Measurements from ENCODE around the gene PCMTD2. TPM values are rescaled to one million over a fixed set of nuclear protein-coding genes. Genes with fewer than 3 reads are reported as not detected.
A peak's percentile ranks its signal among the peaks of the same experiment; 100 is the strongest.

PCMTD2 gene
- total and polyA plus RNA-seq, 3 experiments from 2014 or later, result 36.8 to 58.8 (median 37.4) TPM

DNA sequence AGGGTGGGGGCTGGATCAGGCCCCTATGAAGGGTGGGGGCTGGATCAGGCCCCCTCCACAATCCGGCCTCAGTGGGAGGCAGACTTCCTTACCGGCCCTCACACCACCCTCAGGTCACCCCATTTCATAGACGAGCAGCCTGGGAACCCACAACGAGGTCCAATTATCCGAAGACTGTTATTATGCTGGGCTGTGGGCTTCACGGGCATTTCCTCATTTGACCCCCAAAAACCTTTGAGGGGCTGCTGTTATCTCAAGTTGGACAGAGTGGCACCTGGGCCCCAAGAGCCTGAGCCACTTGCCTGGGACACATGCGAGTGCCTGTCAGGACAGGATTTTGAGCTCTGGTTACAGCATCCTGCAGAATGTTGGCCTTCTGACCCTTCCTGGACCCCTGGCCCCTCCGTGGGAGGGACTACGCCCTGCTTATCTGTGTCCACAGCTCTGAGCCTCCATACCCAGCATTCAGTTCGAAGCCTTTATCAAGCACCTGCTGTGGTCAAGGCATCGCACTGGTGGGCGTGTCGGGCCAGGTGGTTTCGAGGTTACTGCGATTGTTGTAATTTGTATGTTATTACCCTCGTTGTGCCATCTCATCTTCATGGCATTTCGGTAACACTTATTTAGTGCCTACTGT, 34.5 kb upstream of the PCMTD2 start:
- Mint-ChIP-seq H3K36me3 (no peaks in the 10 kb centered on the region), H3K4me1 (peaks cover 7 to 21% (median 10%) of the 10 kb centered on the region in 3 donors), H3K27ac (peak overlapping the region in 2 of 8 donors; percentile 61 to 94), H3K4me3 (no peak overlapping the region), H3K27me3 (peaks cover 2 to 16% of the 10 kb centered on the region in 2 donors), H3K9me3 (no peaks in the 10 kb centered on the region)
- no peaks in the 10 kb centered on the region for H3K27me3 ChIP-seq (ENCODE audit: insufficient read depth, low read length, poor library complexity, severe bottlenecking)
- no peak for DNase-seq
- H3K9me3 ChIP-seq (ENCODE audit: low read length), result no peaks in the 10 kb centered on the region
- POLR2A ChIA-PET, result no interaction called here
- H3K4me1 ChIP-seq (ENCODE audit: insufficient read depth, low read length), result no peaks in the 10 kb centered on the region
- H3K4me3 ChIP-seq (ENCODE audit: low read length), result no peak overlapping the region
- CTCF ChIA-PET, result no interaction called here
- no peak overlapping the region for H3K27ac ChIP-seq (ENCODE audit: low read depth, low read length)
- no peaks in the 10 kb centered on the region for H3K36me3 ChIP-seq (ENCODE audit: insufficient read depth, low read length)

DNA sequence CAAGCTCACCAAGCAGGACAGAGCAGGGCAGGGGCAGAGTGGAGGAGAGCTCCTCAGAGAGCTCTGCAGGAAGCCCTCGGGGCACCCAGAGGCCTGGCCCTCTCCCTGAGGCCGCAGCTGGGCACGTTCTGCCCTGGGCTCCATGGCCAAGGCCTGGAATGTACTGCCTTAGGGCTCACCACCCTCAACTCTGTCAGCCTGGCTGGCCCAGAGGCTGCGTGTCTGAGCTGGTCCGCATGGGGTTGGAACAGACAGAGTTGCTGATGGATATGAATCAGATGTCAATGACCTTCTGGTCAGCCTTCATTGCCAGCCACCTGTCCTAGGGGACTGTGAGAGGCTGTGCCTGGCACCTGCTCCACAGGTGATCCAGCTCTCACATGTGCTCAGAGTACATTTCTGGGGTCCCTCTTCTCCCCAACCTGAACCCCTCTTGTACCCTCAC, 33.2 kb upstream of the PCMTD2 start:
- no peaks in the 10 kb centered on the region for H3K27me3 ChIP-seq (ENCODE audit: insufficient read depth, low read length, poor library complexity, severe bottlenecking)
- Mint-ChIP-seq H3K4me3 (no peak overlapping the region), H3K27ac (peak overlapping the region in 1 of 8 donors; percentile 24), H3K4me1 (peaks cover 19 to 31% (median 22%) of the 10 kb centered on the region in 3 donors), H3K27me3 (peaks cover 2 to 16% of the 10 kb centered on the region in 2 donors), H3K9me3 (no peaks in the 10 kb centered on the region), H3K36me3 (no peaks in the 10 kb centered on the region)
- H3K27ac ChIP-seq (ENCODE audit: low read depth, low read length), result no peak overlapping the region
- ChIA-PET CTCF (no interaction called here), POLR2A (no interaction called here)
- no peak overlapping the region for H3K4me3 ChIP-seq (ENCODE audit: low read length)
- peaks cover 12% of the 10 kb centered on the region for H3K4me1 ChIP-seq (ENCODE audit: insufficient read depth, low read length)
- no peak for DNase-seq
- H3K9me3 ChIP-seq (ENCODE audit: low read length), result no peaks in the 10 kb centered on the region
- no peaks in the 10 kb centered on the region for H3K36me3 ChIP-seq (ENCODE audit: insufficient read depth, low read length)

DNA sequence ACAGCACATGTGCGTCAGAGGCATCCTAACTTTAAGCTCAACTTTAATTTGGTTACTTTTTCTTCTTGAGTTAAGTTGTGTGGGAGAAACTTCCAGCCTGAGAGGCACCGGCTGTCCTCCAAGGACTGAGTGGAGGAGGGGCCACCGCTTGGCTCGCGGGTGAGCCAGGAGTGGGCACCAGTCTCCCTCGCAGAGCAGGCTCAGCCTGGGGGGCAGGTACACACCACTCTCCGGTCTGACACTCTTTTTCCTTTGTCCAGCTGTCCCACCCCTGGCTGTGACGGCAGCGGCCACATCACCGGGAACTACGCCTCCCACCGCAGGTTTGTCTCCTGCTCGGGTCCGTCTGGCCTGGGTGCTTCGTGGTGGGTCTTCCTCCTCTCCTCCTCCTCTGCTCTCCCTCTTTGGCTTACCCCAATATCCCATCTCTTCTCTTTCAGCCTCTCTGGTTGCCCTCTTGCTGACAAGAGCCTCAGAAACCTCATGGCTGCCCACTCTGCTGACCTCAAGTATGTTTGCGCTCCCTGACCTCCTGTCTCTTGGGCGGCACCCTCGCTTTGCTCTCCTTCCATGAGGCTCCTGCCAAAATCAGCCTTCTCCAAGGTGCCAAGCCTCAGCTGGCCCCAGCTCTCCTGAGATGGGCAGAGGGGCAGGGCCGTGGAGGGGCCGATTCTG, 32.6 kb upstream of the PCMTD2 start:
- CTCF ChIA-PET, result no interaction called here
- Histone ChIP-seq H3K36me3 (ENCODE audit: insufficient read depth, low read length) (no peaks in the 10 kb centered on the region), H3K27ac (ENCODE audit: low read depth, low read length) (no peak overlapping the region), H3K4me3 (ENCODE audit: low read length) (no peak overlapping the region), H3K27me3 (ENCODE audit: insufficient read depth, low read length, poor library complexity, severe bottlenecking) (no peaks in the 10 kb centered on the region), H3K4me1 (ENCODE audit: insufficient read depth, low read length) (peaks cover 19% of the 10 kb centered on the region), H3K9me3 (ENCODE audit: low read length) (no peaks in the 10 kb centered on the region)
- peaks cover 25 to 38% (median 26%) of the 10 kb centered on the region in 3 donors for H3K4me1 Mint-ChIP-seq
- peak overlapping the region in 1 of 7 donors; percentile 10 for H3K4me3 Mint-ChIP-seq
- POLR2A ChIA-PET, result no interaction called here
- no peak overlapping the region for H3K27ac Mint-ChIP-seq
- H3K9me3 Mint-ChIP-seq, result no peaks in the 10 kb centered on the region
- no peak for DNase-seq
- no peaks in the 10 kb centered on the region for H3K36me3 Mint-ChIP-seq
- H3K27me3 Mint-ChIP-seq, result peaks cover 3 to 17% of the 10 kb centered on the region in 2 donors

DNA sequence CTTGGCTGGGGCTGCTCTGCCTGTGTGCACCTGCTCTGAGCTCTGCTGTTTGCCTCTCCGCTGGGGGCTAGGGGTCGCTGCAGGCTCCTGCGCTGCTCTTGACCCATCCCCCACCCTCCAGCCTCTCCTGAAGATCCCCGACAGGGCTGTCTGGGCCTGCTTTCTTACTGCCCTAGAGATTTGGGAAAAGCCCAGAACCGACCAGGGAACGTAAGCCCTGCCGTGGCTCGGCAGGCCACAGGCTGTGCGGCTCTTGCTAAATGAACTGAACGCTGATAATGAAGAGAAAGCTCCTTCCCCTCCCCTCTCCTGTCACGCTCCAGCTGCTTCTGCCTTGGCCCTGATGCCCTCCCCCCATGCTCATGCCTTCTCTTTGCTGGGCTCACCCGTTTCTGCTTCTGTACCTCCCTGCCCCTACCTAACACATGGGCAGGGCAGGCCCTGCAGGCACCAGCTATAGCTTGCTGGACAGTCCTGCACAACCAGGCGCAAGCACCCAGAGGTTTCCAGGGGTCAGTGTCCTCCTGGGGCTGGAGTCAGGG, 32.0 kb upstream of the PCMTD2 start:
- no peaks in the 10 kb centered on the region for H3K36me3 ChIP-seq (ENCODE audit: insufficient read depth, low read length)
- no peak for DNase-seq
- Mint-ChIP-seq H3K27me3 (peaks cover 6 to 20% of the 10 kb centered on the region in 2 donors), H3K27ac (no peak overlapping the region), H3K9me3 (no peaks in the 10 kb centered on the region), H3K36me3 (no peaks in the 10 kb centered on the region), H3K4me3 (no peak overlapping the region), H3K4me1 (peaks cover 29 to 44% (median 31%) of the 10 kb centered on the region in 3 donors)
- H3K9me3 ChIP-seq (ENCODE audit: low read length), result no peaks in the 10 kb centered on the region
- peaks cover 22% of the 10 kb centered on the region for H3K4me1 ChIP-seq (ENCODE audit: insufficient read depth, low read length)
- CTCF ChIA-PET, result no interaction called here
- no peak overlapping the region for H3K4me3 ChIP-seq (ENCODE audit: low read length)
- no peak overlapping the region for H3K27ac ChIP-seq (ENCODE audit: low read depth, low read length)
- H3K27me3 ChIP-seq (ENCODE audit: insufficient read depth, low read length, poor library complexity, severe bottlenecking), result no peaks in the 10 kb centered on the region
- POLR2A ChIA-PET, result no interaction called here

DNA sequence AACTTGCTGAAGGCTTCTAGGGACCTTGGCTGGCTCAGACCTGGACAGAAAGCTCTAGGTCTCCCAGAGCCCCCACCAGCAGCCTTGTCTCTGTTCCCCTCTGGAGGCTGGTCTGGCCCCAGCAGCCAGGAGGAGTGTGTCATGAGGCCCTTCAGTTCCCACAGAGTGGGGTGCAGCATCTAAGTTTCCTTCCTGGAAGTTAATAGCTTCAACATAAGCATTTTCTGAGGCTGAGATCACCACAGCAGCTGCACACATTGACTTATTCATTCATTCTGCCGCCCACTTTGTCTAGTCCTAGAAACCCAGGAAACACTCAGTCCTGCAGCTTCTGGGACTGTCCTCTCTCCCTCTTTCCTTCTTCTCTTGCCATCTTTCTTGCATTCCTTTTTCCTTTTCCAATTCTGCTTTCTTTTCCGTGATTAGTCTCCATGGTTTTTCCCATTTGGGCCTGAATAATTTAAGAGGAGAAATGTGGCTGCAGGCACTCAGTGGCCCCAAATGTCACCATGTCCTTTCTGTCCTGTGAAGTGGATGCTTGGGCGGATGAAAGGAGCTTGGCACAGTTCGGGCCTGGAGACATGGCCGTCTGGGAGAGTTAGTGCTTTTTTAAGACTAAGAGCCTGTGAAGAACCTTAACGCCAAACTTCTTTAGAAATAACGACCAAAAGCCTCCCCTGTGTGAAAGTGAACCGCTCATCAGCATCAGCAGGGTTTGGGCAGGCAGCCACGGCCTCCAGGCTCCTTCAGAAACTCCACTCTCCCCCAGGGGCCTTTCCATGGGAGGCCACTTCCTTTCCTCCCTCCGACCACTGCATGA, 31.0 kb upstream of the PCMTD2 start:
- Histone ChIP-seq H3K9me3 (ENCODE audit: low read length) (no peaks in the 10 kb centered on the region), H3K4me1 (ENCODE audit: insufficient read depth, low read length) (peaks cover 22% of the 10 kb centered on the region), H3K27ac (ENCODE audit: low read depth, low read length) (no peak overlapping the region), H3K4me3 (ENCODE audit: low read length) (no peak overlapping the region), H3K27me3 (ENCODE audit: insufficient read depth, low read length, poor library complexity, severe bottlenecking) (no peaks in the 10 kb centered on the region), H3K36me3 (ENCODE audit: insufficient read depth, low read length) (no peaks in the 10 kb centered on the region)
- Mint-ChIP-seq H3K27ac (no peak overlapping the region), H3K4me3 (no peak overlapping the region), H3K9me3 (no peaks in the 10 kb centered on the region), H3K4me1 (peaks cover 25 to 36% (median 27%) of the 10 kb centered on the region in 3 donors), H3K36me3 (no peaks in the 10 kb centered on the region), H3K27me3 (peaks cover 3 to 18% of the 10 kb centered on the region in 2 donors)
- POLR2A ChIA-PET, result no interaction called here
- no peak for DNase-seq
- CTCF ChIA-PET, result no interaction called here

DNA sequence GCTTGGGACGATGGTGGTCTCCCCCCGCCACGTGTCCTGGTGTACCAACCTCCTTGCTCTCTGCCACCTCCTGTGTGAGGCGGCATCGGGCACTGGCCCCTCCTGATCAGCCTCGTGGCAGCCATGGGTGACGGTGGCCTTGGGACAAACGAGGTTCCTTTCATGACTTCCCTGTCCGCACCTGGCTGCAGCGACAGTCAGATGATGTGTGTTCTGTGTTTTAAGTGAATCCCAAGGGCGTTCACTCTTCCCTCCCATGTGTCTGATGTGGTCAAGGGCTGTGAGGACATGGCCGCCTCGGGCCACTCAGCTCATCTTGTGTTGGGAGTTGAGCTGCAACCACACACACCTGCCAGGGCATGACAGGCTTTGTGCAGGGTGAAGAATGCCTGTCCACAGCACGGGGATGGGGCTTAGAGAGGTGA, 30.4 kb upstream of the PCMTD2 start:
- Histone ChIP-seq H3K4me3 (ENCODE audit: low read length) (no peak overlapping the region), H3K27me3 (ENCODE audit: insufficient read depth, low read length, poor library complexity, severe bottlenecking) (no peaks in the 10 kb centered on the region), H3K9me3 (ENCODE audit: low read length) (no peaks in the 10 kb centered on the region), H3K36me3 (ENCODE audit: insufficient read depth, low read length) (no peaks in the 10 kb centered on the region), H3K27ac (ENCODE audit: low read depth, low read length) (no peak overlapping the region), H3K4me1 (ENCODE audit: insufficient read depth, low read length) (peaks cover 22% of the 10 kb centered on the region)
- CTCF ChIA-PET, result no interaction called here
- peaks cover 27 to 36% (median 30%) of the 10 kb centered on the region in 3 donors for H3K4me1 Mint-ChIP-seq
- POLR2A ChIA-PET, result no interaction called here
- H3K27me3 Mint-ChIP-seq, result peaks cover 3 to 18% of the 10 kb centered on the region in 2 donors
- no peaks in the 10 kb centered on the region for H3K36me3 Mint-ChIP-seq
- H3K9me3 Mint-ChIP-seq, result no peaks in the 10 kb centered on the region
- H3K27ac Mint-ChIP-seq, result no peak overlapping the region
- H3K4me3 Mint-ChIP-seq, result no peak overlapping the region
- DNase-seq, result no peak

DNA sequence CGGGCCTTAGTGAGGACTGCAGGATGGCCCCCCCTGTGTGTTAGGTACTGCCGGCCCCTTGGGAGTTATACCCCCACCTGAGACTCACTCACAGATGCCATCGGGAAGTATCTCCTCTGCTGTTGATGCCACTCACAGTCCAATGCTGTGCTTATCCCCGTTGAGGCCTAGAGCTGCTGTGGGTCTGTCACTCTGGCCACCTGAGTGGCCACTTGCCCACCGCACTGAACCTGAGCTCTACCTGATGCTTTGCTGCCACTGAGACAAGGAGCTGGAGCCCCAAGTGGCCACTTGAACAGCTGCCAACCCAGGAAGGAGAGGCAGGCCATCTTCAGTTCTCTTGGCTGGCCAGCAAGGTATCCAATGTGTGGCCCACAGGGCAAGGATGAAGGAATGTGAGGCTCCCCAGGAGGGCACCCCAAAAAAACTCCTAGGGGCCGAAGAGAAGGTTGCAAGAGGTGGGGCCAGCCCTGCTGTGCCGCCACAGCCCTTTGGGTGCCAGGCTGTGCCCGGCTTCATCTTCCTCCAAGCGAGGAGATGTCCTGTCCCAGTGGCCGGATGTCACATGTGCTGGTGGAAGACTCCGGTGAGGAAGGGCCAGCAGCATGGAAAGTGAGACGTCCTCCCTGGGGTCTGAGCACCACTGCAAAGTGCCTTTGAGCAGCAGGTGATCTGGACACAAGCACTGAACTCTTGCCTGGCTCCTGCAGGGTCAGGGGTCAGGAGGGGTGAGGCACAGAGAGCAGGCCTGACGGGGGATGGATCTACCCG, 29.5 kb upstream of the PCMTD2 start:
- Histone ChIP-seq H3K9me3 (ENCODE audit: low read length) (no peaks in the 10 kb centered on the region), H3K27ac (ENCODE audit: low read depth, low read length) (no peak overlapping the region), H3K36me3 (ENCODE audit: insufficient read depth, low read length) (no peaks in the 10 kb centered on the region), H3K4me1 (ENCODE audit: insufficient read depth, low read length) (peaks cover 22% of the 10 kb centered on the region), H3K27me3 (ENCODE audit: insufficient read depth, low read length, poor library complexity, severe bottlenecking) (no peaks in the 10 kb centered on the region), H3K4me3 (ENCODE audit: low read length) (no peak overlapping the region)
- Mint-ChIP-seq H3K36me3 (no peaks in the 10 kb centered on the region), H3K9me3 (no peaks in the 10 kb centered on the region), H3K4me1 (peaks cover 27 to 36% (median 30%) of the 10 kb centered on the region in 3 donors), H3K4me3 (peak overlapping the region in 4 of 7 donors; percentile 37 to 51 (median 42)), H3K27me3 (peaks cover 3 to 18% of the 10 kb centered on the region in 2 donors), H3K27ac (peak overlapping the region in 3 of 8 donors; percentile 8 to 47 (median 23))
- ChIA-PET CTCF (no interaction called here), POLR2A (no interaction called here)
- no peak for DNase-seq
